Osteoblast (primary cell): ENCODE data around the gene ABL2. TPM values are rescaled to one million over a fixed set of nuclear protein-coding genes. Genes with fewer than 3 reads are reported as not detected.

Experiments
- DNase-seq: peaks from one replicate; pipeline ENCODE4 v3.0.0; 2011; ENCODE audit warnings: low spot score, mixed read lengths; ENCODE audit not compliant: insufficient read length; ENCODE audit errors: missing footprints
- H2AFZ ChIP-seq: 2 replicates; pipeline ENCODE4 v1.6.0; 2011; ENCODE audit warnings: mild to moderate bottlenecking, low read length
- H3K27ac ChIP-seq: 2 replicates; pipeline ENCODE4 v1.5.1; 2011; ENCODE audit warnings: mild to moderate bottlenecking, low read depth, low read length, moderate library complexity
- H3K27me3 ChIP-seq: 2 replicates; pipeline ENCODE4 v1.6.0; 2012; ENCODE audit warnings: mild to moderate bottlenecking, control low read depth, inconsistent platforms, low read length, moderate library complexity; ENCODE audit not compliant: insufficient read depth
- H3K36me3 ChIP-seq: 2 replicates; pipeline ENCODE4 v1.5.1; 2011; ENCODE audit warnings: mild to moderate bottlenecking, low read length, control low read depth, moderate library complexity; ENCODE audit not compliant: insufficient read depth
- H3K4me1 ChIP-seq: 2 replicates; pipeline ENCODE4 v1.5.1; 2011; ENCODE audit warnings: mild to moderate bottlenecking, low read length, control low read depth, moderate library complexity; ENCODE audit not compliant: insufficient read depth
- H3K4me2 ChIP-seq: 2 replicates; pipeline ENCODE4 v1.6.0; 2011; ENCODE audit warnings: mild to moderate bottlenecking, low read length; ENCODE audit not compliant: insufficient read depth
- H3K4me3 ChIP-seq: fragments of 200-600 bp; sonication (generic); 3 replicates; pipeline ENCODE4 v1.5.1; 2012; ENCODE audit warnings: mild to moderate bottlenecking, low read length, inconsistent platforms; ENCODE audit not compliant: insufficient read depth
- H3K79me2 ChIP-seq: 2 replicates; pipeline ENCODE4 v1.6.0; 2012; ENCODE audit warnings: mild to moderate bottlenecking, low read length, control low read depth, inconsistent platforms; ENCODE audit not compliant: insufficient read depth
- H3K9me3 ChIP-seq: 2 replicates; pipeline ENCODE4 v1.5.1; 2011; ENCODE audit warnings: low read depth, low read length, control low read depth
- H4K20me1 ChIP-seq: 2 replicates; pipeline ENCODE4 v1.6.0; 2012; ENCODE audit warnings: mild to moderate bottlenecking, low read length, control low read depth; ENCODE audit not compliant: insufficient read depth
- CTCF ChIP-seq: IDR thresholded peaks from 2 replicates; pipeline ENCODE4 v1.5.1; 2011; ENCODE audit warnings: mild to moderate bottlenecking, low read depth, low read length, moderate library complexity; ENCODE audit errors: extremely low read depth
- total RNA-seq: library from RNA; depleted of rRNA; stranded (reverse); fragments of >200 nt; gene quantifications from 2 replicates; pipeline ENCODE4 v1.2.3, GENCODE V29; 2012

ABL2 gene
- total RNA-seq, 1 donor, result 87.2 TPM

- peaks cover 19% of the 10 kb centered on the region for H3K79me2 ChIP-seq
- H3K4me1 ChIP-seq, result peaks cover 22% of the 10 kb centered on the region
- peaks cover 82% of the 10 kb centered on the region for H3K36me3 ChIP-seq
- H3K27me3 ChIP-seq, result no peaks in the 10 kb centered on the region
- no peak overlapping the region for H3K4me2 ChIP-seq
- TF ChIP-seq CTCF, result no peak
- H4K20me1 ChIP-seq, result peaks cover 13% of the 10 kb centered on the region
- H3K9me3 ChIP-seq, result no peaks in the 10 kb centered on the region
- H3K27ac ChIP-seq, result no peak overlapping the region
- DNase-seq, result no peak
- H3K4me3 ChIP-seq, result no peak overlapping the region
- no peak overlapping the region for H2AFZ ChIP-seq
Observed at GRCh38 chr1:179094818-179095217, 134.7 kb downstream of the ABL2 start.

GRCh38 chr1:179092896-179093461 is 136.5 kb downstream of the ABL2 start:
- H2AFZ ChIP-seq, result no peak overlapping the region
- H3K36me3 ChIP-seq, result peaks cover 76% of the 10 kb centered on the region
- no peak for DNase-seq
- no peak overlapping the region for H3K4me3 ChIP-seq
- H3K4me1 ChIP-seq, result peaks cover 22% of the 10 kb centered on the region
- no peaks in the 10 kb centered on the region for H3K27me3 ChIP-seq
- peaks cover 12% of the 10 kb centered on the region for H3K79me2 ChIP-seq
- no peaks in the 10 kb centered on the region for H3K9me3 ChIP-seq
- no peak overlapping the region for H3K27ac ChIP-seq
- peaks cover 13% of the 10 kb centered on the region for H4K20me1 ChIP-seq
- TF ChIP-seq CTCF, result no peak
- H3K4me2 ChIP-seq, result no peak overlapping the region

GRCh38 chr1:179091691-179092165 is 137.7 kb downstream of the ABL2 start:
- no peak for TF ChIP-seq CTCF
- Histone ChIP-seq H3K4me1 (peaks cover 22% of the 10 kb centered on the region), H4K20me1 (peaks cover 13% of the 10 kb centered on the region), H3K36me3 (peaks cover 68% of the 10 kb centered on the region), H3K4me3 (no peak overlapping the region), H3K27ac (peak overlapping the region; percentile 65), H3K27me3 (no peaks in the 10 kb centered on the region), H2AFZ (no peak overlapping the region), H3K4me2 (no peak overlapping the region), H3K9me3 (no peaks in the 10 kb centered on the region), H3K79me2 (peaks cover 9% of the 10 kb centered on the region)
- peak; percentile 90 for DNase-seq

- no peak overlapping the region for H3K4me2 ChIP-seq
- DNase-seq, result no peak
- peaks cover 13% of the 10 kb centered on the region for H4K20me1 ChIP-seq
- no peak overlapping the region for H2AFZ ChIP-seq
- peak overlapping the region; percentile 65 for H3K27ac ChIP-seq
- H3K9me3 ChIP-seq, result no peaks in the 10 kb centered on the region
- H3K4me3 ChIP-seq, result no peak overlapping the region
- H3K27me3 ChIP-seq, result no peaks in the 10 kb centered on the region
- H3K4me1 ChIP-seq, result peaks cover 22% of the 10 kb centered on the region
- peaks cover 61% of the 10 kb centered on the region for H3K36me3 ChIP-seq
- TF ChIP-seq CTCF, result no peak
- peaks cover 11% of the 10 kb centered on the region for H3K79me2 ChIP-seq
Observed at GRCh38 chr1:179090923-179091322, 138.6 kb downstream of the ABL2 start.
